Amniotic epithelial cell (primary cell): ENCODE data around the gene MAPK8IP2.
"Not testable (repeated sequence)": the region's sequence is repeated elsewhere in the genome, so short reads cannot be mapped to it uniquely, and the experiment has no call there.

ENCODE experiments used
- DNase-seq: peaks from one replicate; pipeline ENCODE4 v3.0.0-alpha.2; 2010; ENCODE audit warnings: low read depth

MAPK8IP2 gene

GRCh38 chr22:50635591-50635990, 35.0 kb downstream of the MAPK8IP2 start:
- no peak for DNase-seq

GRCh38 chr22:50640296-50640695, 39.7 kb downstream of the MAPK8IP2 start:
- DNase-seq, result not testable (repeated sequence)

- peak; percentile 12 for DNase-seq
These were observed 40.5 kb downstream of the MAPK8IP2 start for GRCh38 chr22:50640857-50641647.

DNA sequence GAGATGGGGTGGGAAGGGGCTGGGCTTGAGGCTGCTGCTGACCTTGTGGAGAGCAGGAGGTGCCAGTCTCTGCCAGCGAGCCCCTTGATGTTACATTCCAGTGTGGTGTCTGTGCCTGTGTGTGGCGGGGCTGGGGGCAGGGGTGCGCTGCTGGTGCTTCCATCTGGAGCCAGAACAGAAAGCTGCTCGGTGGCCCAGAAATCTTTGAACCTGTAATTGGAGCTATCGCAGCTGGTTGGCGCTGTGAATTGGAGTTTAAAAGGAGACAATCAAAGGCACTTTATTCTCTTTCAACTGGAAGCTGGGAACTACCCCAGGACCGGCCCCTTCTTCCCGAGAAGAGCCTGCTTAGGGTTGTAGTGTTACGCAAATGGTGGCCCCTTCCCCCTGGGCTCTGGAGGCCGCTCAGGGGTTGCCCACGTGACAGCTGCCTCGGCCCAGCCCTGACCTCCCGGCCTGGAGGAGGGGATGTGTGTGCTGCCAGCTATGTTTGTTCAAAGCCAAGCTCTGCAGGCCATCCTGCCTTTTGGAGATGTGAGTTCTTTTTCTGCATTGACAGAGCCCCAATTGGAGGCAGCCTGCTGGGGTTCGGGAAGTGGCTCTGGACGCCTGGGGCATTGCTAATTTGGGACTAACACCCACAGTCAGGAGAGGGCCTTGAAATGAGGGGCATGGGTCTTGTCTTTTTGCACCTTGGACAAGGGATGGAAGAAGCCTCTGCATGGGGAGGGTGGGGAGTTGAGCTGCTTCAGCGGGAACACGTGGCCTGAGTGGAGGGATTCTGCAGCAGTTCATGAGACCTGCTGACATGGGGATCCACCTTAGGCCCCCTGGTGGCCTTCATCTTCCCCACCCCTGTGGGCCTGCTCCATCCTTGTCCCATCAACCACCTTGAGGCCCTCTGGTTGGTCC, 41.4 kb downstream of the MAPK8IP2 start:
- peak; percentile 70 for DNase-seq

DNA sequence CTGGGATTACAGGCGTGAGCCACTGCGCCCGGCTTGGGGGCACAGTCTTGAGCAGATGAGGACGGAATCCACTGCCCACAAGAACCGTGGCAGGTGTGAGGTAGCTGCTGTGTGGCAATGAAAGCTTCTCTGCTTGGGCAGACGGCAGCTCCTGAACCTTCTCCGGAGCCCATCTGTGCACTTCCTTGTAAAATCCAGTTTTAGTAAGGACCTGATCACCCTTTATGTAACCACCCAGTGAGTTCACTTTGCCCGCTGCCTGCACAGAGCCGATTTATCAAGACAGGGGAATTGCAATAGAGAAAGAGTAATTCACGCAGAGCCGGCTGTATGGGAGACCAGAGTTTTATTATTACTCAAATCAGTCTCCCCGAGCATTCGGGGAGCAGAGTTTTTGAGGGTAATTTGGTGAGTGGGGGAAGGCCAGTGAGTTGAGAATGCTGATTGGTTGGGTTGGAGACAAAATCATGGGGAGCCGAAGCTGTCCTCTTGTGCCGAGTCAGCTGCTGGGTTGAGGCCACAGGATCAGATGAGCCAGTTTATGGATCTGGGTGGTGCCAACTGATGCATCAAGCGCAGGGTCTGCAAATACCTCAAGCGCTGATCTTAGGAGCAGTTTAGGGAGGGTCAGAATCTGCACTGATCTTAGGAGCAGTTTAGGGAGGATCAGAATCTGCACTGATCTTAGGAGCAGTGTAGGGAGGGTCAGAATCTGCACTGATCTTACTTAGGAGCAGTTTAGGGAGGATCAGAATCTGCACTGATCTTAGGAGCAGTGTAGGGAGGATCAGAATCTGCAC, 42.6 kb downstream of the MAPK8IP2 start:
- DNase-seq, result not testable (repeated sequence)

- DNase-seq, result not testable (repeated sequence)
These were observed 43.2 kb downstream of the MAPK8IP2 start for GRCh38 chr22:50643821-50644101.

DNA sequence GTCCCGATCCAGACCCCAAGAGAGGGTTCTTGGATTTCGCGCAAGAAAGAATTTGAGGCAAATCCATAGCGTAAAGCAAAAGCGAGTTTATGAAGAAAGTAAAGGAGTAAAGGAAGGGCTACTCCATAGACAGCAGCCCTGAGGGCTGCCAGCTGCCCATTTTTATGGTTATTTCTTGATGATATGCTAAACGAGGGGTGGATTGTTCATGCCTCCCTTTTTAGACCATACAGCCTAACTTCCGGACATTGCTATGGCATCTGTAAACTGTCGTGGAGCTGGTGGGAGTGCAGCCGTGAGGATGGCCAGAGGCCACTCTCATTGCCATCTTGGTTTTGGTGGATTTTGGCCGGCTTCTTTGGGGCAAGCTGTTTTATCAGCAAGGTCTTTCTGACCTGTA, 52.7 kb downstream of the MAPK8IP2 start:
- DNase-seq, result no peak

GRCh38 chr22:50654664-50655063, 54.1 kb downstream of the MAPK8IP2 start:
- DNase-seq, result not testable (repeated sequence)

DNA sequence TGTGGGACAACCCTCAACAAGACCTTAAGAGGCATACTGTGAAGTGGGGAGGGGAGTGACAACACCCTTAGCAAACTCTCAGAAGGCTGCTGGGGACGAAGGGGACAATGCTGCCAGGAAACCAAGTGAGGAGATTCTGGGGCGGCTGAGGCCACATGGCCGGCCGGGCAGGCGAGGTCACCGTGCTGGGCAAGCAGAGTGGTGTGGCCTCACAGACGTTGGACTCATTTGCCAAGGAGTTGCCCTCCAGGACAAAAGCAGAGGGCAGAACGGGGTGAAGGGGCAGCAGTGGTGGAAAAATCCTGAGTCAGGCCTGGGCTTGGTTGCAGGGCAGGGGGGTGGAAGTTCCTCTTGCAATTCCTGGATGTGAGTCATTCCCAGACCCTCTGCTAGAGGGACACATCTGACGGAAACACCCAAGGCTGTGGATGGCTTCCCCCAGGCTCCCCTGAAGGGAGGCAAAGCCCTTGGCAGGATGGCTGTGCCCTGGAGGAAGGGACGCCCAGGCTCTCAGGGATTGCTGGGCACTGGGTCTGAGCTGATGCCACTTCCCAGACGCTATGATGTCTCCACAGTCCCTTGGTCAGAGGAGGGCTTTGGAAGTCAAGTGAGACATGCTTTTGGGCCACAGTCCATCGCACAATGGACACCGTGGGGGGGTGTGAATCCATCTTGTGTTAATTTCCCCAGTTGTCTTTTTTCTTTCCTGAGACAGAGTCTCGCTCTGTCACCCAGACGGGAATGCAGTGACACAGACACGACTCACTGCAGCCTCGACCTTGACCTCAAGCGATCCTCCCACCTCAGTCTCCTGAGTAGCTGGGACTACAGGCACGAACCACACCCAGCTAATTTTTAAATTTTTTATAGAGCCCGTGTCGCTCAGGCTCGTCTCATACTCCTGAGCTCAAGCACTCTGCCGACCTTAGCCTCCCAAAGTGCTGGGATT, 55.8 kb downstream of the MAPK8IP2 start:
- peak; percentile 40 for DNase-seq

GRCh38 chr22:50657925-50658324, 57.3 kb downstream of the MAPK8IP2 start:
- DNase-seq, result no peak

GRCh38 chr22:50659711-50660110, 59.1 kb downstream of the MAPK8IP2 start:
- not testable (repeated sequence) for DNase-seq

DNA sequence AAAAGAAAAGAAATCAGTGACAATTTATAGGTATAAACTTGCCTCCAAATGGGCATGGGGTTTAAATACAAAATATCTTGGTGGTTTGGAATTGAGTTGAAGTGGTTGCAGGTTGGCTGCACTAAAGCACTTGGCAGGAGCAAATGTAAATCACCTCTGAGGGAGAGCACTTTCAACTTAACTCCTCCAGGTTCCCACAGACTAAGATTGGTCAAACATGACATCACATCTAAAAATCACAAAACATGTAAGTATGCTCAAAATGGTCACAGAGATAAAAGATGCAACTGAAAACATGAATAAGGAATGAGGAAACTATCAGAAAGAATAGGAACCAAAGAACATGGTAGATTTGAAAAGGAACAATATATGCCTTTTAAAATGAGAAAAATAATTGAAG, 59.7 kb downstream of the MAPK8IP2 start:
- peak; percentile 56 for DNase-seq
